Trophoblast cell (in vitro differentiated cells and primary cell): Measurements from ENCODE around the gene PTGIS.

ENCODE experiments used
- DNase-seq, 2 donors: peaks; one replicate each; pipeline ENCODE4 v3.0.0-alpha.2; 2016
- H2AFZ ChIP-seq: 2 replicates; pipeline ENCODE4 v1.6.1; 2013; ENCODE audit warnings: low read length, moderate library complexity, mild to moderate bottlenecking; ENCODE audit not compliant: insufficient read depth, poor library complexity
- H2AK5ac ChIP-seq: 2 replicates; pipeline ENCODE4 v1.6.1; 2013; ENCODE audit warnings: mild to moderate bottlenecking, low read length
- H2BK120ac ChIP-seq: 2 replicates; pipeline ENCODE4 v1.6.1; 2013; ENCODE audit warnings: low read length, mild to moderate bottlenecking, moderate library complexity; ENCODE audit not compliant: insufficient read depth, poor library complexity
- H2BK12ac ChIP-seq: 2 replicates; pipeline ENCODE4 v1.6.1; 2013; ENCODE audit warnings: mild to moderate bottlenecking, low read length, moderate library complexity
- H2BK5ac ChIP-seq: 2 replicates; pipeline ENCODE4 v1.6.1; 2013; ENCODE audit warnings: low read length, low read depth, moderate library complexity, mild to moderate bottlenecking; ENCODE audit not compliant: poor library complexity
- H3K14ac ChIP-seq: 2 replicates; pipeline ENCODE4 v1.6.1; 2013; ENCODE audit warnings: mild to moderate bottlenecking, low read length
- H3K18ac ChIP-seq: 2 replicates; pipeline ENCODE4 v1.6.1; 2013; ENCODE audit warnings: mild to moderate bottlenecking, low read length
- H3K23ac ChIP-seq: 2 replicates; pipeline ENCODE4 v1.6.1; 2013; ENCODE audit warnings: low read length
- H3K27ac ChIP-seq: 2 replicates; pipeline ENCODE4 v1.5.1; 2013; ENCODE audit warnings: low read depth, mild to moderate bottlenecking, inconsistent platforms, low read length, moderate library complexity
- H3K27me3 ChIP-seq: 2 replicates; pipeline ENCODE4 v1.6.1; 2013; ENCODE audit warnings: inconsistent platforms, mild to moderate bottlenecking, low read length, moderate library complexity; ENCODE audit not compliant: insufficient read depth
- H3K36me3 ChIP-seq, 2 experiments: 1 replicate in 1 of 2; 2 replicates in 1 of 2; pipeline ENCODE4 v1.6.1; 2013; ENCODE audit warnings: low read length in 2 of 2, mild to moderate bottlenecking in 2 of 2, moderate library complexity in 1 of 2; ENCODE audit not compliant: insufficient read depth in 2 of 2, control insufficient read depth in 1 of 2
- H3K4ac ChIP-seq: 2 replicates; pipeline ENCODE4 v1.6.1; 2013; ENCODE audit warnings: low read depth, mild to moderate bottlenecking, low read length, moderate library complexity
- H3K4me1 ChIP-seq, 2 experiments: 1 replicate in 1 of 2; 2 replicates in 1 of 2; pipeline ENCODE4 v1.6.1; 2013; ENCODE audit warnings: low read length in 2 of 2, mild to moderate bottlenecking in 2 of 2, moderate library complexity in 1 of 2; ENCODE audit not compliant: insufficient read depth in 2 of 2, control insufficient read depth in 1 of 2
- H3K4me2 ChIP-seq: 2 replicates; pipeline ENCODE4 v1.6.1; 2013; ENCODE audit warnings: inconsistent platforms, mild to moderate bottlenecking, low read length, moderate library complexity
- H3K4me3 ChIP-seq: 2 replicates; pipeline ENCODE4 v1.5.1; 2013; ENCODE audit warnings: mild to moderate bottlenecking, low read depth, low read length, inconsistent platforms
- H3K79me1 ChIP-seq: one replicate; pipeline ENCODE4 v1.6.1; 2013; ENCODE audit warnings: low read length
- H3K79me2 ChIP-seq: 2 replicates; pipeline ENCODE4 v1.6.1; 2013; ENCODE audit warnings: low read length, mild to moderate bottlenecking; ENCODE audit not compliant: control insufficient read depth, insufficient read depth, poor library complexity
- H3K9ac ChIP-seq: 2 replicates; pipeline ENCODE4 v1.6.1; 2013; ENCODE audit warnings: mild to moderate bottlenecking, low read length
- H3K9me3 ChIP-seq: 2 replicates; pipeline ENCODE4 v1.6.1; 2013; ENCODE audit warnings: low read depth, mild to moderate bottlenecking, control low read depth, inconsistent platforms, low read length; ENCODE audit not compliant: insufficient read depth
- H4K12ac ChIP-seq: 2 replicates; pipeline ENCODE4 v1.6.1; 2013; ENCODE audit warnings: low read depth, mild to moderate bottlenecking, low read length, moderate library complexity
- H4K8ac ChIP-seq: 2 replicates; pipeline ENCODE4 v1.6.1; 2013; ENCODE audit warnings: low read depth, mild to moderate bottlenecking, low read length, moderate library complexity
- H4K91ac ChIP-seq: one replicate; pipeline ENCODE4 v1.6.1; 2013; ENCODE audit warnings: low read depth, mild to moderate bottlenecking, low read length, moderate library complexity
- WGBS: extraction: QIAGEN DNeasy Blood & Tissue Kit; methylation state at CpG from one replicate; pipeline ENCODE4 v1.1.7; 2013; ENCODE audit warnings: missing lambda C conversion rate; ENCODE audit not compliant: insufficient read length, insufficient coverage; ENCODE audit errors: extremely low coverage; 5-methylcytosine and 5-hydroxymethylcytosine counted together

PTGIS gene

DNA sequence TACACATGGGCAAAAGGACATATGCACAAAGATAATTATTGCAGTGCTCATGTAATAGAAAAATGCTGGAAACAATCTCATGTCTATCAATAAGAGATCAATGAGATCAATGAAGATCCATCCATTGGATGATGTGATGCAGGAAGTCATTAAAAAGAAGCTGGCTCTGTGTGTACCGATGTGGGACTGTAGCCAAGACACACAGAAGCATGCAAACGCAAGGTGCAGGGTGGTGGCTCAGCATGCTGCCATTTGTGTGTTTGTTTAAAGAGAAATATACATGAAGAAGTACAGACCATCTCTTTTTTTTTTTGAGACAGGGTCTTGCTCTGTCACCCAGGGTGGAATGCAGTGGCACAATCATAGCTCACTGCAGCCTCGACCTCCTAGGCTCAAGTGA is 52.4 kb downstream of the PTGIS start:
- Histone ChIP-seq H2BK12ac (no peak overlapping the region), H3K4me1 (peaks cover 3% of the 10 kb centered on the region in 2 experiments), H3K14ac (no peak overlapping the region), H3K4me3 (no peak overlapping the region), H3K36me3 (no peaks in the 10 kb centered on the region), H3K27me3 (no peaks in the 10 kb centered on the region), H3K18ac (no peak overlapping the region), H3K79me1 (no peaks in the 10 kb centered on the region), H3K4me2 (no peak overlapping the region), H3K9ac (no peak overlapping the region), H3K9me3 (no peaks in the 10 kb centered on the region), H4K91ac (no peak overlapping the region), H2BK120ac (no peak overlapping the region), H2BK5ac (no peak overlapping the region), H4K12ac (no peak overlapping the region), H3K27ac (no peak overlapping the region), H3K4ac (no peak overlapping the region), H3K23ac (no peak overlapping the region), H4K8ac (no peak overlapping the region), H2AFZ (no peak overlapping the region), H3K79me2 (no peaks in the 10 kb centered on the region), H2AK5ac (no peak overlapping the region)
- DNase-seq = no peak
- WGBS = no CpG with 5 or more reads among the region's 3 CpGs

- Histone ChIP-seq H4K8ac (no peak overlapping the region), H3K4ac (no peak overlapping the region), H4K12ac (no peak overlapping the region), H2AFZ (no peak overlapping the region), H3K9me3 (no peaks in the 10 kb centered on the region), H3K27me3 (no peaks in the 10 kb centered on the region), H3K9ac (no peak overlapping the region), H3K23ac (no peak overlapping the region), H3K4me2 (no peak overlapping the region), H2AK5ac (no peak overlapping the region), H3K4me3 (no peak overlapping the region), H2BK120ac (no peak overlapping the region), H3K18ac (no peak overlapping the region), H3K79me2 (no peaks in the 10 kb centered on the region), H4K91ac (no peak overlapping the region), H3K4me1 (peaks cover 3 to 5% of the 10 kb centered on the region in 2 experiments), H3K36me3 (no peaks in the 10 kb centered on the region), H3K27ac (no peak overlapping the region), H3K14ac (no peak overlapping the region), H2BK5ac (no peak overlapping the region), H2BK12ac (no peak overlapping the region), H3K79me1 (no peaks in the 10 kb centered on the region)
- no CpG with 5 or more reads among the region's 2 CpGs for WGBS
- DNase-seq = no peak
Observed at GRCh38 chr20:49513517-49513916, 54.4 kb downstream of the PTGIS start.

GRCh38 chr20:49513009-49513408 is 54.9 kb downstream of the PTGIS start:
- Histone ChIP-seq H3K18ac (no peak overlapping the region), H3K4me3 (no peak overlapping the region), H3K27me3 (no peaks in the 10 kb centered on the region), H3K79me2 (no peaks in the 10 kb centered on the region), H3K4ac (no peak overlapping the region), H2BK5ac (no peak overlapping the region), H3K23ac (no peak overlapping the region), H3K9me3 (no peaks in the 10 kb centered on the region), H2AFZ (no peak overlapping the region), H3K4me2 (no peak overlapping the region), H4K8ac (no peak overlapping the region), H4K12ac (no peak overlapping the region), H2BK12ac (no peak overlapping the region), H3K9ac (no peak overlapping the region), H3K27ac (no peak overlapping the region), H2BK120ac (no peak overlapping the region), H4K91ac (no peak overlapping the region), H3K79me1 (no peaks in the 10 kb centered on the region), H3K14ac (no peak overlapping the region), H3K36me3 (peaks cover under 1 to 2% of the 10 kb centered on the region in 2 experiments), H2AK5ac (no peak overlapping the region), H3K4me1 (peaks cover 3 to 5% of the 10 kb centered on the region in 2 experiments)
- DNase-seq = no peak
- WGBS = no CpG with 5 or more reads among the region's 11 CpGs

GRCh38 chr20:49511788-49512525 is 56.0 kb downstream of the PTGIS start:
- no peak overlapping the region for H2BK5ac ChIP-seq
- H3K79me1 ChIP-seq = no peaks in the 10 kb centered on the region
- H3K4me1 ChIP-seq = peaks cover 3 to 5% of the 10 kb centered on the region in 2 experiments
- no peak overlapping the region for H3K18ac ChIP-seq
- 100% methylated on average over 1 of the region's 2 CpGs for WGBS
- H2AK5ac ChIP-seq = no peak overlapping the region
- H3K14ac ChIP-seq = no peak overlapping the region
- H4K12ac ChIP-seq = no peak overlapping the region
- no peak overlapping the region for H3K9ac ChIP-seq
- no peaks in the 10 kb centered on the region for H3K27me3 ChIP-seq
- H2BK120ac ChIP-seq = no peak overlapping the region
- no peak overlapping the region for H4K8ac ChIP-seq
- no peak overlapping the region for H2BK12ac ChIP-seq
- H3K9me3 ChIP-seq = no peaks in the 10 kb centered on the region
- no peak for DNase-seq
- no peaks in the 10 kb centered on the region for H3K79me2 ChIP-seq
- no peak overlapping the region for H3K4me2 ChIP-seq
- no peak overlapping the region for H3K23ac ChIP-seq
- H4K91ac ChIP-seq = no peak overlapping the region
- H3K27ac ChIP-seq = no peak overlapping the region
- H3K4ac ChIP-seq = no peak overlapping the region
- no peak overlapping the region for H3K4me3 ChIP-seq
- H3K36me3 ChIP-seq = peaks cover 5 to 8% of the 10 kb centered on the region in 2 experiments
- H2AFZ ChIP-seq = no peak overlapping the region
